Measurements from ENCODE around the gene INPP4B.
"Not testable (repeated sequence)": the region's sequence is repeated elsewhere in the genome, so short reads cannot be mapped to it uniquely, and the experiment has no call there.

INPP4B gene

DNA sequence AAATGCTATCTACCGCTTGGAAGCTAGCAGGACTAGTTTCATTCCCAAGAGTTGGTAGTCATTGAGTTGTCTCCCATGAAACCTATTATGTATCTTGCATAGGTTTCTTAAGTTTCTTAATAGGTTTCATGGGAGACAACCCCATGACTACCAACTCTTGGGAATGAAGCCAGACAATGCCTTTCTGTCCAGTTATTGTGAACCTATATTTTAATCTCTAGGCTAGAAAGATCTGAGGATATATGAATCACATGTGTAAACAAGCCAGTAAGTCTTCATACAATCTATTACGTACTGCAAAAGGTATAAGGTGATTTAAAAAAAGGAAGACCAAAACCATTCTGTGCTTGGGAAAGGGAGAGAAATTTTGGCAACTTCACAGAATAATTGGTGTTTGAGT is 162.6 kb downstream of the INPP4B start:
- no peak for DNase-seq (ENCODE audit: low read depth)

- no peak for DNase-seq (ENCODE audit: low read depth)
Measured at GRCh38 chr4:142671516-142671915, 174.6 kb downstream of the INPP4B start.

- DNase-seq (ENCODE audit: low read depth): no peak
Measured at GRCh38 chr4:142663828-142664227, 182.3 kb downstream of the INPP4B start.

- no peak for DNase-seq (ENCODE audit: low read depth)
Measured at GRCh38 chr4:142660728-142661127, 185.4 kb downstream of the INPP4B start.

- DNase-seq (ENCODE audit: low read depth): no peak
Measured at GRCh38 chr4:142656178-142656577, 189.9 kb downstream of the INPP4B start.

DNA sequence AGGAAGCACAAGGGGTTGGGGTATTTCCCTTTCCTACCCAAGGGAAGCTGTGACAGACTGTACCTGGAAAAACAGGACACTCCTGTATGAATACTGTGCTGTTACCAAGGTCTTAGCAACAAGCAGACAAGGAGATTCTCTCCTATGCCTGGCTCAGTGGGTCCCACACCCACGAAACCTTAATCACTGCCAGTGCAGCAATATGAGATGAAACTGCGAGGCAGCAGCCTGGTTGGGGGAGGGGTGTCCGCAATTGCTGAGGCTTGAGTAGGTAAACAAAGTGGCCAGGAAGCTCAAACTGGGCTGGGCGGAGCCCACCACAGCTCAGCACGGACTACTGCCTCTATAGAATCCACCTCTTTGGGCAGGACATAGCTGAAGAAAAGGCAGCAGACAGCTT is 197.7 kb downstream of the INPP4B start:
- DNase-seq (ENCODE audit: low read depth): no peak

DNA sequence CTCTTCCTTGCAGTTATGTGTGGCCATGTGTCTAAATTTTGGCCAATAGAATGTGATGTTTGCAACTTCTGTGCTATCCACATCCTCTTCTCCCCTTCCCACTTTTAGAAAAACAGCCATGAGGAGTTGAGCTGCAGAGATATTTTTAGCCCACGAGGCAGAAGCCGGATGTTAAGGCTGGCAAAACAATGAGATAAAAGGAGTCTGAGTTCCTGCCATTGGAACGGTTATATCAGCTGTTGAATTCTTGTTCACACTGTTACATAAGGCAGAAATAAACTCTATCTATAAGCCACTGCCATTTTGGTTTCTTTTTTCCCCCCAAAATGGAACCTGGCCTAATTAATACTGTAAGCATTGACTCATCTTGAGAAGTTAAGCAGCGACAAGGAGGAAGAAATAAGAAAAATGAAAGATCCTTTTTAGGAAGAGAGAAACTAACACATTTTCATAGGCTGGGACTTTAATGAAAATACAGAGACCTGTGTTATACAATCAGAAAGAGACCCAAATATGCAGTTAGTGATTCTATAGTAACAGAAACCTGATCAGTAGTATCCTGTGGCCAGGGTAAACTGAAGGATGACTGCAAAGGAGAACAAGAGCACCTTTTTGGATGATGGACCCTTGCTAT is 200.5 kb downstream of the INPP4B start:
- no peak for DNase-seq (ENCODE audit: low read depth)

DNA sequence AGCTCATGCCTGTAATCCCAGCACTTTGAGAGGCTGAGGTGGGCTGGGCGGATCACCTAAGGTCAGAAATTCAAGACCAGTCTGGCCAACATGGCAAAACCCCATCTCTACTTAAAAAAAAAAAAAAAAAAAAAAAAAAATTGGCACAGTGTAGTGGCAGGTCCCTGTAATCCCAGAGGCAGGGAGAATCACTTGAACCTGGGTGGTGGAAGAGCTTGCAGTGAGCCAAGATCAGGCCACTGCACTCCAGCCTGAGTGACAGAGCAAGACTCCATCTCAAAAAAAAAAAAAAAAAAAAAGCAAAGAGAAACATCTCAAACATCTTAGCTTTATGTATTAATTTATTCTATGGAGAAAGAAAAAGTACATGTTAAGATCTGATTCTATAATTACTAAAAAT is 201.5 kb downstream of the INPP4B start:
- not testable (repeated sequence) for DNase-seq (ENCODE audit: low read depth)

DNA sequence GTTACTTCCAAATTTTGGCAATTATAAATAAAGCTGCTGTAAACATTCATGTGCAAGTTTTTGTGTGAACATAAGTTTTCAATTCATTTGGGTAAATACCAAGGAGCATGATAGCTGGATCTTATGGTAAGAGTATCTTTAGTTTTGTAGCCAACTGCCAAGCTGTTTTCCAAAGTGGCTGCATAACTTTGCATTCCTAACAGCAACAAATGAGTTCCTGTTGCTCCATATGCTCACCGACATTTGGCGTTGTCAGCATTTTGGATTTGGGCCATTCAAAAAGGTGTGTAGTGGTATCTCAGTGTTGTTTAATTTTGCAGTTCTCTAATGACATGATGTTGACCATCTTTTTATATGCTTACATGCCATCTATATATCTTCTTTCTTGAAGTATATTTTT is 208.5 kb downstream of the INPP4B start:
- DNase-seq (ENCODE audit: low read depth): no peak

DNA sequence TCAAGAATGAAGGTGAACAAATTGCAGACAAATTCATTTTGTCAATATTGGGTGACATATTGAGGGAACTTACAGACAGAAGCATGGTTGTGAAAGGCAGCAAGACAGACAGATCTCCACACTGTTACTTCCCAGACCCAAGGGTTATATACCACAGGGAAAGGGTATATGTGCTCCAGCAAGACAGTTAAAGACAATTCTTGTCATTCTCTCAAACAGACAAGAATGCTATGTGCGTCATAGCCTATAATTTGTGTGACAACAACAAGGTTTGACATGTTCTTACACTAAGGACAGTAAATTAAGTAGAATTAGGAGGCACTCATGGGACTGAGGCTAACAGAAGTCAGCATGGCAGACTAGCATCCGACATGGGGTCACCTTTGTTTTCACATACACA is 214.3 kb downstream of the INPP4B start:
- no peak for DNase-seq (ENCODE audit: low read depth)

GRCh38 chr4:142615324-142615665 is 230.8 kb downstream of the INPP4B start:
- no peak for DNase-seq (ENCODE audit: low read depth)

DNA sequence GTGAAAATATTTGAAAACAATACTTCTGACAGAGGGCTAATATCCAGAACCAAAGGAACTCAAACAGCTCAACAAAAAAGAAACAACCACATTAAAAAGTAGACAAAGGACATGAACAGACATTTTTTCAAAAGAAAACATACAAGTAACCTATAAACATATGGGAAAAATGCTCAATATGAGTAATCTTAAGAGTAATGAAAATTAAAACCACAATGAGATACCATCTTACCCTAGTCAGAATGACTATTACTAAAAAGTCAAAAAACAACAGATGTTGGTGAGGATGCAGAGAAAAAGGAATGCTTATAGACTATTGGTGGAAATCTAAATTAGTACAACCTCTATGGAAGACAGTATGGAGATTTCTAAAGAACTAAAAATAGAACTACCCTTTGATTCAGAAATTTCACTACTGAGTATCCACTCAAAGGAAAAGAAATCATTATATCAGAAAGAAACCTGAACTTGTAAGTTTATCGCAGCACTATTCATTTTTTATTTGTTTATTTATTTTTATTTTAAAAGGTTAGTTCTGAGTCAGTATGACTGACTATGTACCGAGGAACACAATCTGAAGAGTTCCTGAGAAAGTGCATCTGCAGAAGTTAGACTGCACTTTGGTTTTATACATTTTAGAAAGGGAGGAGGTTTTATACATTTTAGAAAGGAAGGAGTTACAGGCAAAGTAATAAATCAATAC is 231.3 kb downstream of the INPP4B start:
- DNase-seq (ENCODE audit: low read depth): no peak

DNA sequence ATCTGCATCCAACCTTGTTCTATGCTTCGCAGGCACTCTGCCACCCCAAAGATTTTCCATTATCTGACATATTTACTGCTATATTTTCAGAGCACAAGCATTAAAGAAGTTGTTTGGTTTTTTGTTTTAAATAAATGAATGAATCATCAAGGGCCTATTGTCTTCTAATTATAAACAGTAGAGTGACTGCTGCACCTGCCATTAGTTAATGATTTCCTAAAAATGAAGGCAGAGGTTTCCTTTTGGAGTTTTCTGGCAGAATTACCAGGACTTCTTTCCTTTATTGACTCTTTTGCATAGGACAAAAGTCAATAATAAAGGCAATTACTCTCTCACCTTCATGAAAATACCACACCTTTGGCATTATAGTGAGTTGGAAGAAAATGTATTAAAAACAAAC is 238.1 kb downstream of the INPP4B start:
- no peak for DNase-seq (ENCODE audit: low read depth)

DNA sequence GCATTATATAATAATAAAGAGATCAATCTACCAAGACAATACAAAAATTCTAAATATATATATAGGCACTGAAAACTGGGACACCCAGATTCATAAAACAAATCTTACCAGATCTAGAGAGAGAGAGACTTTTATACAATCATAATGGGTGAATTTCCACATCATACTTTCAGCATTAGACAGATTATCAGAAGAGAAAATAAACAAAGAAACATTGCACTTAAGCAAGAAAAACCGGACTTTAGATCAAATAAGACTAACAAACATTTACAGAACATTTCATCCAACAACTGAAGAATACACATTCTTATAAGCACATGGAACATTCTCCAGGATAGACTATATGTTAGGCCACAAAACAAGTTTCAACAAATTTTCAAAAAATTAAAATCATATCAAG is 245.1 kb downstream of the INPP4B start:
- no peak for DNase-seq (ENCODE audit: low read depth)

- DNase-seq (ENCODE audit: low read depth): no peak
Measured at GRCh38 chr4:142598132-142598531, 248.0 kb downstream of the INPP4B start.

- no peak for DNase-seq (ENCODE audit: low read depth)
Measured at GRCh38 chr4:142596595-142596994, 249.5 kb downstream of the INPP4B start.

GRCh38 chr4:142596121-142596520 is 250.0 kb downstream of the INPP4B start:
- DNase-seq (ENCODE audit: low read depth): no peak

DNA sequence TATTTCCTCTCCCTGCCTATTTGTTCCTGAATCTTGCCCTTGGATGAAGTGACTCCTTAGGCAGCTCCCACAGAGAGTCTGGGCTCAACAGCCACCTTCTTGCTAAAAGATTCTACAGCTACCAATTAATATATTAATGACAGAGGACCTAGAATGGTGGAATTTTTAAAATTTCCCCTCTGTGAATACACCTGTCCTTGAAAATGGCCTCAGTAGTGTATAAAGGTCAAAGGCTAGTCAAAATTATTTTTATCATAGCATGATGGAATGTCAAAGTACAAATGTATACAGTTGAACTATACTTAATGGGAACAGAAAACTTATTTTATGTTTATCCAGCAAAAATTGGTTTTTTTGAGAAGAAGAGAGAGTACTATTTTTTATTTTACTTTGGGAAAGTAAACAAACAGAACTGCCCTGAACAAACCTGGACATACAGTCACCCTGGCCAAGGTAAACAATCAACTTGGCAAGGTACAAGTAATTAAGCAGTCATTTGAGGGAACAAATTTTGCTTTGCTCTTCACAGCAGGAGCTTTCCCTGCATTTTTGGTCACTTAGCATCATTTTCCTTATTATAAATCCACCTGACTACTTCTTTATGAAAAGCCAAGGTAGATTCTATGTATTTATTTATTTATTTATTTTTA is 250.8 kb downstream of the INPP4B start:
- no peak for DNase-seq (ENCODE audit: low read depth)

- no peak for DNase-seq (ENCODE audit: low read depth)
Measured at GRCh38 chr4:142585411-142585810, 260.7 kb downstream of the INPP4B start.

DNA sequence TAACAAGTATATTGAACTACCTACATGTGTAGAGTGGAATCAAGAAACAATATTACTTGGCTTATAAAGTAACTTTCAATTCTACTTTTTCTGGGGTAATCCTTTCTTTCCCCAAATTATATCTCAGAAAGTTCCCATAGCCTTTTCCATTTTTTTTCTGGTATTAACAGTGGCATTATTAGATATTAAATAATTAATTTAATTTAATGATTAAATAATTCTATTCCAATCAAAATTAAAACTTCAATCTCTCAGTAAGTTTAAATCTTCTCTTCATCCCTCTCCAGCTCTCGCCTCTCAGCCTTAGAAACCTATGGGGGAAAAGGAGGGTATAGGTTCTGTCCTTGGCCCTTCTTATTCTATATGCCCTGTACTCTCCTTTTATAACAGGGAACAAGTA is 262.4 kb downstream of the INPP4B start:
- DNase-seq (ENCODE audit: low read depth): no peak

DNA sequence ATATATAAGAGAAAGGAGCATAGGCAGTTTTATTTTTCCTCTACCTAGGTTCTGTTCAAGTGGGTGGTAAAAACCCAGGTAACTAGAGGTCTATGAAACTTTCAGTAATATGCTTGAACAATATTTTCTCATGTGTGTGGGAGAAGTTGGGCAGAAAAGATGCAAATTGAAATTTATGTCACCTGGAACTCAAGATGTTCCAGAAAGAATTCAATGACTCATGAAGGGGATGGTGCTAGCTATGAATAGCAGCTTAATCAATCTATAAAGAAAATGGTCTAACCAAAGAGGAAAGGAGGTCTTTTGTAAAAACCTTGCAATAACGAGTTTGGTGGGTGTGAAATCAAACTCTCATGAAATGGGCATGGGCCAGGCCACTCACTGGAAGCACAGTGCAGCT is 263.8 kb downstream of the INPP4B start:
- DNase-seq (ENCODE audit: low read depth): no peak

DNA sequence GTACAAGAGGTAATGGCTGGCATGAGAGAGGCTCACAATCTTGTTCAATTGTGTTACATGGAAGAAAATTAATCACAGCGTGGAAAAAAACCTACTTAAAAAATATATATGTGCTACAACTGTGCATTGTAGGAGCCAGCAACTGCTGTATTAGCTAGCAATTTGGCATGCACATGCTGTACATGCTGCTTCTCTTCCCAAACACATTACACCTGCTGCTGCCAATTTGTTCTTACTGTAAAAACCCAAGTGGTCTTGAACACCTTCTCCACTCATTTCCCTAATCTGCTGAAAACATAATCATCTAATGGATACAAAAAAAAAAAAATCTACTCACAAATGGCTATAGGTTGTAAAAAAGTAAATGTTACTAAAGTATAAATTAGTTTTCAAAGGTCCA is 264.2 kb downstream of the INPP4B start:
- no peak for DNase-seq (ENCODE audit: low read depth)

- no peak for DNase-seq (ENCODE audit: low read depth)
Measured at GRCh38 chr4:142579443-142579842, 266.7 kb downstream of the INPP4B start.

DNA sequence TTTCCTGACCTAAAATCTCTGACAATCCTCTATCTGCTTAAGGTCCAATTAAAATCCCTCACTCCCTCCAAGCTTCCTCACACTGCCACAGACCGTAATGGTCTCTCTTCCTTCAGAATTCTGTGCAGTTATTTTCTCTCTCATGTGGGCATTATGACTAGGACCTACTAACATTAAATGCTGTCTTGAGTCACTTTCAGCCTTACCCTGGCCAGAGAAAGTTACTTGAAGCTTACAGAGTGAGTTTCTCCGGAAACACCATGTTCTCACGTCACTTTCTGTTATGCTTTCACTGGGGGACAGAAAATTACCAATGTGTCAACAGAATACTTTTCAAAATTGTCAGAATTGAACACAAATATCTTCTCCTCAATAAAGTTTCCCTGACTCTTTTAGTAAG is 271.8 kb downstream of the INPP4B start:
- DNase-seq (ENCODE audit: low read depth): no peak
